DMS153 (cell line): ENCODE measurements around the gene TPP1.

ENCODE experiments used
- DNase-seq: peaks from one replicate; lab custom pipeline; 2025; lab: John Stamatoyannopoulos, UW

TPP1 gene

DNA sequence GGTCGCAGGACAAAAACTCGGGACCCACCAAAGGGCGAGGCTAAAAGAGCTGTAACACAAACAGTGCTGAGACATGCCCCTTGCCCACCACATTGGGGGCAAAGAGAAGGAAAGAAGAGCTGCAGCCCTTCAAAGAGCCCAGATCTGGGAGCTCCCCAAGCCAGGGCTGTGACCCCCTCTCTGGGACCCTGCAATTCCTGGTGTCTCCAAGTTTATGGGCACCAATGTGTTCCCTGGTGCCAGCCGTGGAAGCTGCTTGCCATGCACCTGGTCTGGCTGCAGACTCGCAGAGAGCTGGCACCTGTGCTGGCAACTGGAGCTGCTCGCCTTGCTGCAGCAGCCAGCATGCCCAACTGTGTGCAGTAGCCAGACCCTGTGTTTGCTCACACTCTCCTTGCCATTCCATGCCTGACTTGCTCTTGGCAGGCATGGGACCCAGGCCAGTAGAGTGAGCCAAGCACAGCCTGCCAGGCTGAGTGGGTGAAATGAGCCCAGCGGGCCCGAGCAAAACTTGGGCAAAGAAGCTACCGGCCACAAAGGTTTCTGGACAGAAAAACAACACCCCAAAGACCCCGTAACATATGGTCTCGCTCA, 31.8 kb downstream of the TPP1 start:
- no peak for DNase-seq

- peak; percentile 32 for DNase-seq
Observed at GRCh38 chr11:6586434-6587359, 32.5 kb downstream of the TPP1 start.

DNA sequence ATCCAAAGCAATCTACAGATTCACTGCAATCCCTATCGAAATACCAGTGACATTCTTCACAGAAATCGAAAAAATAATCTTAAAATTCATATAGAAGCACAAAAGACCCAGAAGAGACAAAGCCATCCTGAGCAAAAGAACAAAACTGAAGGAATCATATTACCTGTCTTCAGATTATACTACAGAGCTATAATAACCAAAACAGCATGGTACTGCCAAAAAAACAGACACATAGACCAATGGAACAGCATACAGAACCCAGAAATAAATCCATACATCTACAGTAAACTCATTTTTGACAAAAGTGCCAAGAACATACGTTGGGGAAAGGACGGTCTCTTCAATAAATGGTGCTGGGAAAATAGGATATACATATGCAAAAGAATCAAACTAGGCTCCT, 34.7 kb downstream of the TPP1 start:
- no peak for DNase-seq

GRCh38 chr11:6583584-6583983, 35.6 kb downstream of the TPP1 start:
- no peak for DNase-seq

DNA sequence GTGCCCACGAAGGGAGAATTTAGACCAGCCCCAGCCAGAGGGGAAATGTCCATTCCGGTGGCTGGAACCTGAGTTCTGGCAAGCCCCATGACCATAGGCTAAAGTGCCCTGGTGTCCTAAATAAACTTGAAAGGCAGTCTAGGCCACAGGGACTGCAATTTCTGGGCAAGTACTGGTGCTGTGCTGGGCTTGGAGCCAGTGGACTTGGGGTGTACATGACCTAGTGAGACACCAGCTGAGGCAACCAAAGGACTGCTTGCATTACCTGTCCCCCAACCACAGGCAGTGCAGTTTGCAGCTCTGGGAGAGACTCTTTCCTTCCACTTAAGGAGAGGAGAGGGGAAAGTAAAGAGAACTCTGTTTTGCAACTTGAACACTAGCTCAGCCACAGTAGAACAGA, 39.5 kb downstream of the TPP1 start:
- DNase-seq: no peak

DNA sequence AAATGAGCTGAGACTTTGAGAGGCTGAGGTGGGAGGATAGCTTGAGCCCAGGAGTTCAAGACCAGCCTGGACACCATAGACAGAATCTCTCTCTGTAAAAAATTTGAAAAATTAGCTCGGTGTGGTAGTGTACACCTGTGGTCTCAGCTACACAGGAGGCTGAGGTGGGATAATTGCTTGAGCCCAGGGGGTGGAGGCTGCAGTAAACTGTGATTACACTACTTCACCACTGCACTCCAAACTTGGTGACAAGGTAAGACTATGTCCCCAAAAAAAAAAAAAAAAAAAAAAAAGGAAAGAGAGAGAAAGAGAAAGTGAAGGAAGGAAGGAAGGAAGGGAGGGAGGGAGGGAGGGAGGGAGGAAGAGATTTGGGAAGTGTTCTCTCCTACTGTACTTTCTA, 41.1 kb downstream of the TPP1 start:
- no peak for DNase-seq

GRCh38 chr11:6576471-6577373, 42.5 kb downstream of the TPP1 start:
- no peak for DNase-seq

GRCh38 chr11:6574816-6575715, 44.2 kb downstream of the TPP1 start:
- no peak for DNase-seq

GRCh38 chr11:6572215-6572614, 47.0 kb downstream of the TPP1 start:
- no peak for DNase-seq

DNA sequence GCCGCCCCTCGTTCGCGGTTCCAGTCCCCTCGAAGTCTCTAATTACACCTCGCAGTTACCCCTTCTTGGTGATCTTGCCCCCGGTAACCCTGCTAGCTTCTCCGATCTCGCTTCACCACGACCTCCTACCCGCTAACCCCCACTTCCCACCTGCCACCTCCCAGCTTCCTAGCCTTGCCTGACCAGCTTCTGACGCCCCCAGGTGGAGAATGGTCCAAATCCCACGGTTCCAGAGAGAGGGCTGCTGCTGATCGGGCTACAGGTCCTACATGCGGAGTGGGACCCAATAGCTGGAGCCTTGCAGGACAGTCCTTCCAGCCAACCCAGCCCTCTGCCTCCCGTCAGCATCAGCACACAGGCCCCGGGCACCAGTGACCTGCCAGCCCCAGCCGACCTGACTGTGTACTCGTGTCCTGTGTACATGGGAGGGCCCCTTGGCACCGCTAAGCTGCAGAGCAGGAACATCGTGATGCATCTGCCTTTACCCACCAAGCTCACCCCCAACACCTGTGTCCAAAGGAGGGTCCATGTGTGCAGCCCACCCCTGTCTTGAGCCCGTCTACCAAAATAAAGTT, 47.7 kb downstream of the TPP1 start:
- DNase-seq: no peak

DNA sequence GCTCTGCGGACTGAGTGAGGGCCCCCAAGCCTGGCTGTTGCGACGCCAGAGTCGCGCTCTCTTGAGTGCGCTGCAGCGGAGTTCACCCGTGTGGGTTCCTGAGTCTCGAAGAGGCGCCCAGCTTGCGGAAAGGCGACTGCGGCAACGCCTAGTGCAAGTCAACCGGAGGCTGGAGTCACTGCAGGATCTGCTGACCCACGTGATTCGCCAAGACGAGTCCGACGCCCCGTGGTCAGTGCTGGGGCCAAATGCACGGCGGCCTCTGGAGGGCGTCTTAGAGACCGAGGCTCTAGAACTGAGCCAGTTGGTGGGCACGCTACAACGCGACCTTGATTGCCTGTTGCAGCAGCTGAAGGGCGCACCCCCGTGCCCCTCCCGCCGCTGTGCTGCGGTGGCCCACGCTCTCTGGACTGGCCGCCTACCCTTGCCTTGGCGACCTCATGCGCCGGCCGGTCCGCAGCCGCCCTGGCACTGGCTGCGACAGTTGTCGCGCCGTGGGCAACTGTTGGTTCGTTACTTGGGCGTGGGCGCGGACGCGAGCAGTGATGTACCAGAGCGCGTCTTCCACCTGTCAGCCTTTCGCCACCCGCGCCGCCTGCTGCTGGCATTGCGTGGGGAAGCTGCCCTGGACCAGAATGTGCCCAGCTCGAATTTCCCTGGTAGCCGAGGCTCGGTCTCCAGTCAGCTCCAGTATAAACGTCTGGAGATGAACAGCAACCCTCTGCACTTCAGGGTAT, 48.4 kb downstream of the TPP1 start:
- no peak for DNase-seq

DNA sequence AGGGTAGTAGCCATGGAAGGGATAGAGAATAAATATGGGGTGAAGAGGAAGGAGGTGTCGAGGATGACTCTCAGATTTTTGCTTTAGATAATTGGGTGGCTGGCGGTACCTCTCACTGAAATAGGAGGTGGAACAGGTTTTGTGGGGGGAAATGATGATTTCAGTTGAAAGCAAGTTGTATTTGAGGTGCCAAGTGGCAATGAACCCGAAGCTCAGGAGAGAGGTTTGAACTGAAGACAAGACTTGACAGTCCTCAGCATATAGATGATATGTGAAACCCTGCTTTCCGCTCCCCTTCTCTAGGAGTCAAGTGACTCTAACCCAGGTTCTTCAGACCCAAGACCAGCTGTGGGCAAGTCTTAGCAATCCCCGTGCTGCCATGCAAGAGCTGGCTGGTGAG, 49.5 kb downstream of the TPP1 start:
- DNase-seq: no peak

DNA sequence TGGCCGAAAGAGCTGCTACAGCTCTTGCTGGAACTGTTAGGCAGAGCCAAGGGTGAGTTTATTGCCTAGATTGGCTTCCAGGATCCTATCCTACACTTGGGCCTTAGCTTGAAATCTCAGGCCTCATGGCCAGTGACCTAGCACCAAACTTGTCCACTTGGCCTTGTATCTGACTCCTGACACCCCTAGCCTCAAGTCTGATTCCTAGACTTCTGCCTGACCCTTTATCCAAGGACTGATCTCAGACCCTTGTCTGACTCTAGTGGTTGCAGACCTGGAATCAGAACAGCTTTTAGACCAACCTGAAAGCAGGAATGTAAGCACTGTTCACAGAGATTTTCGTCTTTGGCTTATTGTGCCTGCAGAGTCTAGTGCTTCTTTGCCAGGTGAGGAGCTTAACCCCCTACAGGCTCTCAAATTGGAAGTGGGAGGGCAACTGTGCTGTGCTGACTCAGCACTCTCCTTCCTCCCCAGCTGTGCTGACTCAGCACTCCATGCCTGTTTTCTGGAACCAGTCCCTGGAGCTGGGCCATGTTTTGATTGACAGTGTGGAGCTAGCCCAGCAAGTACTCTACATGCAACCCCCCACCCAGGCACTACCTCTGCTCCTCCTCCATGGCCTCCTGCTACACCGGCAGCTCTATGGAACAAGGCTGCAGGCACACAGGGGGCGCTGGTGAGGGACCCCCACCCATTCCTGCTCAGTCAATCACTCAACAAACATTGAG, 50.9 kb downstream of the TPP1 start:
- DNase-seq: no peak

- DNase-seq: no peak
Observed at GRCh38 chr11:6567371-6567745, 51.9 kb downstream of the TPP1 start.

DNA sequence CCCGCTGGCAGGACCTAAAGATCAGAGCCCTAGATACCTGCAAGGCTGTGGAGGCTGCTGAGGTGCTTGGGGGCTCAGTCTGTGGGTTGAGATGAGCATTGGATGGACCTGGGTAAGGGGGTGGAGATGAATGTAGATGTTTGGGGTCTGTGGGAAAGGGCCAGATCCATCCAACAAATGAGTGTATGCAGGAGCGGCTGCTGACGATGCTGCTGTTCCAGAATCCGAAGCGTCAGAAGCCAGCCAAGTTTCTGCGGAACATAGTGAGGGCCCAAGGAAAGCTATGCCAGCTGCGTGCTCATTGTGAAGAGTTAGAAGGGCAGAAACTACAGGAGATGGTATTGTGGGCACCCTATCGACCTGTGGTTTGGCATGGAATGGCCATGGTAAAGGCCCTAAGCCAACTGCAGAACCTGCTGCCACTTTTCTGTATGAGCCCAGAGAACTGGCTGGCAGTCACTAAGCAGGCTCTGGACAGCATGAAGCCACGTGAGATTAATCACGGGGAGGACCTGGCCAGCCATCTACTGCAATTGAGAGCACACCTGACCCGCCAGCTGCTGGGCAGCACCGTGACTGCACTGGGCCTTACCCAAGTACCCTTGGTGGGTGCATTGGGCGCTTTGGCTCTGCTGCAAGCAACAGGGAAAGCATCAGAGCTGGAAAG, 52.4 kb downstream of the TPP1 start:
- no peak for DNase-seq

DNA sequence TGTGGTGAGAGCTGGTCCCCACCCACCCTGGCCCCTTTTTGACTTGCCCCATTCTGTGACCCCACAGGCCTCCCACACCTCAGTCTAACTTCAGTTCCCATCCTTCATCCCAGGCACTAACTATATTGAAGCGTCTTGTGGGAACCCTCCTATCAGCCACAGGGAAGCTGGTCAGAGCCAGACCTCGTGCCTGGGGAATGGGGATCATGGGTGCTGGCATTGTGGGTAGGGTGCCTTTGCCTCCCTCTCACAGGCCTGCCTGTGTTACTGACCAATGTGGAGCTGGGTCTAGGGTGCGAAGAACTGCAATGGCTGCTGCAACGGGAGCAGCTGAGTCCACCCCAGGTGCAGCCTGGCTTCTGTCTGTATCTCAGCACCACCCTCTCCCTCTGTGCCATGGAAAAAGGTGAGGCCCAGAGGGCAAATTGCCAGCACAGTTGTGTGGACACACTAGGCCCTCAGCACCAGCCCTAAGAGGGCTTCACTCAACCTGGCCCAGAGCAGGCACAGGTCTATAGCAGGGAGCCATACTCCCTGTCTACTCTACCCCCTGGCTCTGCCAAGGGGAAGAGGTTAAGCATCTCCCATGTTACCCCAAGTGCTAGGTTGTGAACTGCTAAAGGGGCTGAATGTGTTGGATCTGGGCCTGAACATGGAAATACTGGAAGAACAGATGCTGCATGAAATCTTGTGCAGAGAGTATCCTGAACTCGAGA, 53.1 kb downstream of the TPP1 start:
- DNase-seq: no peak

DNA sequence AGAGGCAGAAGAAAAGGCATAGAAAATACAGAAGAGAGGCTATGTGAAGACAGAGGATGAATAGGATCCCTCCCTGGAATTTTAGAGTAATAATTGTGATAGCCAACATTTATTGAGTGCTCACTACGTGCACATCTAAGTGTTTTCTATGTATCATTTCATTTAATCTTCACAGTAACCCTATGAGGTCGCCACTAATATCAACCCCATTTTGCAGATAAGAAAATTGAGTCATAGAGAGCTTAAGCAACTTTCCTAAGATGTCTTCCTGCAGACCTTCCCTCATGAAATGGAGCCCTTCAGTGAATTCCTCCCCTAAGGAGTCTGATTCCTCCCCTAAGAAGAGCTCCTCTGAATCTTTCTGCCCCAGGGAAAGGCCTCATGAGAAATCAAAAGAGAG, 53.9 kb downstream of the TPP1 start:
- DNase-seq: no peak

- no peak for DNase-seq
Observed at GRCh38 chr11:6563667-6564066, 55.6 kb downstream of the TPP1 start.
